SJSA1 (cell line): Measurements from ENCODE around the gene KLHL28. TPM values are rescaled to one million over a fixed set of nuclear protein-coding genes. Genes with fewer than 3 reads are reported as not detected.

Experiments
- DNase-seq, 2 experiments: peaks; one replicate each; pipeline ENCODE4 v3.0.0-alpha.2; 2015 to 2020; ENCODE audit warnings: low spot score in 2 of 2, low read depth in 1 of 2
- H3K27ac ChIP-seq: fragments of 250-450 bp; sonication (Bioruptor Pico); 2 replicates; pipeline ENCODE4 v1.5.1; 2020; ENCODE audit warnings: mild to moderate bottlenecking, moderate library complexity
- H3K27me3 ChIP-seq: fragments of 250-450 bp; sonication (Bioruptor Pico); replicated peaks from 2 replicates; pipeline ENCODE4 v1.5.1; 2020; ENCODE audit warnings: mild to moderate bottlenecking, moderate library complexity
- H3K36me3 ChIP-seq: fragments of 250-450 bp; sonication (Bioruptor Pico); 2 replicates; pipeline ENCODE4 v1.5.1; 2020; ENCODE audit warnings: mild to moderate bottlenecking
- H3K4me1 ChIP-seq: fragments of 250-450 bp; sonication (Bioruptor Pico); replicated peaks from 2 replicates; pipeline ENCODE4 v1.6.1; 2021; ENCODE audit warnings: mild to moderate bottlenecking
- H3K4me3 ChIP-seq: fragments of 250-450 bp; sonication (Bioruptor Pico); 2 replicates; pipeline ENCODE4 v1.5.1; 2020; ENCODE audit warnings: mild to moderate bottlenecking
- H3K9me3 ChIP-seq: fragments of 250-450 bp; sonication (Bioruptor Pico); replicated peaks from 2 replicates; pipeline ENCODE4 v1.5.1; 2020; ENCODE audit warnings: mild to moderate bottlenecking
- total RNA-seq: library from RNA; depleted of rRNA; stranded (reverse); fragments of >200 nt; shearing (Covaris generic); gene quantifications from 2 replicates; pipeline ENCODE4 v1.2.3, GENCODE V29; 2014

The KLHL28 gene
- total RNA-seq, 1 experiment from 2014 or later: 5.0 TPM

DNA sequence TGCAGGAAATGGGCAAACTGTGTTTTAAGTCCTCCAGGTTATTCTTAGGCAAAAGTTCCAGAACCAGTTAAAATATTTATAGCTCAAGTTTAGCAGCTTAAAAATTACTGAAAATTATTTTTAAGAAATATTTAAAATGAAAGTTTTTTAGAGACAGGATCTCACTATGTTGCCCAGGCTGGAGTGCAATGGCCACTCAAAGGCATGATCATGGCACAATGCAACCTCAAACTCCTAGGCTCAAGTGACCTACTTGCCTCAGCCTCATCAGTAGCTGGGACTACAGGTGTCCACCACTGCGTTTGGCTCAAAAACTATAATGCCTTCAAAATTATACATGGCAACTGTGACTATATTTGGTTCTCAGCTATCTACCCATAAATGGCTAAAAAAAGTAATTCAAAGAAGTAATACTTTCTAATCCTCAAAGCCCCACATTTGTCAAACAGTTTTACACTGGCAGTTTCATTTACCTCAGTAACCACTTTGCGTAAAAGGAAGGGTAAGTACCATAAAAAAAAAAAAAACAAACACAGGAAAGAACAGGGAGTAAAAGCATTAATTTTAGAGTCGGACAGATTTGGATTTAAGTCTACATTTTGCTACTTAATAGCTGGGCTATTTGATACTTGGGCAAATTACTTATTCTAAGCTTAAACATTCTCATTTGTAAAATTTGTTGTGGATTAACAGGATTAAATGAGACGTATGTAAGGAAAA lies 9.2 kb downstream of the KLHL28 start:
- H3K27ac ChIP-seq: no peak overlapping the region
- H3K9me3 ChIP-seq: no peaks in the 10 kb centered on the region; the same call in 1 of the 2 replicates

DNA sequence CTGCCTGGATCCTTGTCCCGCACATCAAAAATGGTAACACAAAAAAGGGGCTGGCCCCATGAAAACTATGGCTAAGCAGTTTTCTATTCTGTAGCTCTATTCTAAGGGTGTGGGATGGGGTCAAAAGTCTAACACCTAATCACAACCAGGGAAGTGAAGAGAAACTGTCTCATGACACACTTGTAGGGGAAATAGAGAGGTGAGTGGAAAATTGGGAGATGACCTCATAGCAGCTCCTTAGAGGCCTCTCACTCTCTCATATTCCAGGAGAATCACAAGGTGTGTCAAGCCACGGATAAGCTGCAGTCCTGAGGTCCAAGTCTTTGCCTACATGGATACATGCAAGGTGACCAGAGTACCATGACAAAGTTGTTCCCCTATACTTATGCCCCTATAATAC lies 10.7 kb downstream of the KLHL28 start:
- Histone ChIP-seq H3K9me3 (no peaks in the 10 kb centered on the region; the same call in 1 of the 2 replicates), H3K36me3 (no peaks in the 10 kb centered on the region), H3K27me3 (no peaks in the 10 kb centered on the region), H3K27ac (no peak overlapping the region), H3K4me3 (no peak overlapping the region), H3K4me1 (no peaks in the 10 kb centered on the region)
- DNase-seq: no peak

More for the DNA sequence above, 9.2 kb downstream of the KLHL28 start:
- Histone ChIP-seq H3K36me3 (no peaks in the 10 kb centered on the region), H3K4me1 (no peaks in the 10 kb centered on the region), H3K4me3 (no peak overlapping the region), H3K27me3 (no peaks in the 10 kb centered on the region)
- no peak for DNase-seq

DNA sequence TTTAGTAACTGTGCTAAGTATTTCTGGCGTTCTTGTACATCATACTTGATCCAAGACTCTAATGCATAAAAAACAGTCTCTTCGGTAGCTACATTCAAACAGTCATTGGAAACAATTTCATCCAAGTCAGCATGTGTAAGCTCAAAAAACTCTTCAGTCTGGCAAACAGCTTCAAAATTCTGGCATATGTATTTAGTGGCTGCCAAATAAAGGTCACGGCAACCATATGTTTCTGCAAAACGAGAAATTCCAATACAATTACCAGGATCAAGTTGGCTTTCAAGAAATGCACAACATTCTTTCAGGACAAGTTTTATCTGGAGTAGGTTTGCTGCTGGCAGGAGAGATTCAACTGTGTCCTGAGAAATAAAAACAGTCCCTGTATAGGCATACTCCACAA lies 16.5 kb downstream of the KLHL28 start:
- Histone ChIP-seq H3K4me1 (no peaks in the 10 kb centered on the region), H3K36me3 (peaks cover 10% of the 10 kb centered on the region), H3K27ac (no peak overlapping the region), H3K9me3 (no peaks in the 10 kb centered on the region; the same call in 1 of the 2 replicates), H3K27me3 (no peaks in the 10 kb centered on the region), H3K4me3 (no peak overlapping the region)
- no peak for DNase-seq

DNA sequence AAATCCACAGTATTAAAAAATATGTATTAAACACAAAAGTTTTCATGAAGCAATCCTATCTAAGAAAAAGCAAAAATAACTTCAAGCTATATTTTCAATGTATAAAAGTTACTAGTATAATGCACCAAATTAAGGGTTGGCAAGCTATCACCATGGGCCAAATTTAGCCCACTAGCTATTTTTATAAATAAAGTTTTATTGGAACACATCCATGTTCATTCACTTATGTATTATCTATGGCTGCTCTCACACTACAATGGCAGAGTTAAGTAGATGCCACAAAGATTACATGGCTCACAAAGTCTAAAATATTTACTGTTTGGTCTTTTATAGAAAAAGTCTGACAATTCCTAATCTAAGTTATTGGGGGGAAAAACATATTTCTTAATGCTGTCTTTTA lies 17.6 kb downstream of the KLHL28 start:
- Histone ChIP-seq H3K27ac (no peak overlapping the region), H3K27me3 (no peaks in the 10 kb centered on the region), H3K9me3 (no peaks in the 10 kb centered on the region; the same call in 1 of the 2 replicates), H3K36me3 (peaks cover 14% of the 10 kb centered on the region), H3K4me3 (no peak overlapping the region), H3K4me1 (no peaks in the 10 kb centered on the region)
- no peak for DNase-seq

DNA sequence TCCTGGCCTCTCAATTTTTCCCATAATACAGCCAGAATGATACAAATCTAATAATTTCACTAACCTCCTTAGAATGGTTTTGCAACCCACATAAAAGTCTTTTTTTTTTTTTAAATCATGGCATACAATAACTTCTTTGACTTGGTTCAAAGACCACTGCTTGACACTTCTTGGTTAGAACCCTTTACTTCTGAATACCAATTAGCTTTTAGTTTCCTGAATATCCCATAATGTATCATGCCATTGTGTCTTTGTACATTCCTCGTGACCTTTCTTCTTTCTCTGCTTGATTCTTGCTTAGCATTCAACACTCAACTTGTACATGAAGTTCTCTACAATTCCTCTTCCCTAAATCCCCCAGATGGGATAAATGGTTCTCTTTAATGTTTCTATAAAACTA lies 19.3 kb downstream of the KLHL28 start:
- Histone ChIP-seq H3K27me3 (no peaks in the 10 kb centered on the region), H3K9me3 (no peaks in the 10 kb centered on the region; the same call in 1 of the 2 replicates), H3K4me1 (no peaks in the 10 kb centered on the region), H3K36me3 (peaks cover 14% of the 10 kb centered on the region), H3K27ac (no peak overlapping the region), H3K4me3 (no peak overlapping the region)
- no peak for DNase-seq

DNA sequence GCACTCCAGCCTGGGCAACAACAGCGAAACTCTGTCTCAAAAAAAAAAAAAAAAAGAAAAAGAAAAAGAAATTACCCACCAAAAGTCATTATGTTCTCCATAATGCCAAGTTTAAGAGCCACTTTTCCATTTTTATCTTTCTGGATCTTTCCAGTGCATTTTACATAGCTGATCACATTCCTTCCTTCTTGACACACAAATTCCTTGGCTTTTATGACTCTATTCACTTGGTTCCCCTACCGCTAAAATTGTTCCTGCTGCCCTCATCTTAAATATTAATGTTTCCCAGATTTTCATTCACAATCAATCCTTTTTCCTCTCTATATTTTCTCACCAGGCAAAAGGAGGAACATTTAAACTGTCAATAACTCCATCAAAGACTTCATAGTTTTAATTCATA lies 20.2 kb downstream of the KLHL28 start:
- Histone ChIP-seq H3K4me1 (no peaks in the 10 kb centered on the region), H3K4me3 (no peak overlapping the region), H3K27ac (no peak overlapping the region), H3K27me3 (no peaks in the 10 kb centered on the region), H3K36me3 (peaks cover 14% of the 10 kb centered on the region), H3K9me3 (no peaks in the 10 kb centered on the region)
- no peak for DNase-seq

DNA sequence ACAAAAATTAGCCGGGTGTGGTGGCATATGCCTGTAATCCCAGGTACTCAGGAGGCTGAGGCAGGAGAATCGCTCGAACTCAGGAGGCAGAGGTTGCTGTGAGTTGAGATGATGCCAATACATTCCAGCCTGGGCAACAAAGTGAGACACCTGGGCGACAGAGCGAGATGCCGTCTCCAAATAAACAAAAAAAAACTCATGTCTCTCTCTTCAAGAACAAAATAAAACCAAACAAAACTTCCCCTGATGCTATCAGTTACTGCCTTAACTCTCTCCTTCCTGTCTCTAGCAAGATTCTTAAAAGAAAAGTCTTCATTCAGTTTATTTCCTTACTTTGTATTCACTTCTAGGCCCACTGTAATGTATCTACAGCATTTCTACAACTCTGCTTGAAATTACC lies 20.8 kb downstream of the KLHL28 start:
- Histone ChIP-seq H3K9me3 (no peaks in the 10 kb centered on the region), H3K27me3 (no peaks in the 10 kb centered on the region), H3K27ac (no peak overlapping the region), H3K4me1 (no peaks in the 10 kb centered on the region), H3K4me3 (no peak overlapping the region), H3K36me3 (peaks cover 14% of the 10 kb centered on the region)
- DNase-seq: no peak

DNA sequence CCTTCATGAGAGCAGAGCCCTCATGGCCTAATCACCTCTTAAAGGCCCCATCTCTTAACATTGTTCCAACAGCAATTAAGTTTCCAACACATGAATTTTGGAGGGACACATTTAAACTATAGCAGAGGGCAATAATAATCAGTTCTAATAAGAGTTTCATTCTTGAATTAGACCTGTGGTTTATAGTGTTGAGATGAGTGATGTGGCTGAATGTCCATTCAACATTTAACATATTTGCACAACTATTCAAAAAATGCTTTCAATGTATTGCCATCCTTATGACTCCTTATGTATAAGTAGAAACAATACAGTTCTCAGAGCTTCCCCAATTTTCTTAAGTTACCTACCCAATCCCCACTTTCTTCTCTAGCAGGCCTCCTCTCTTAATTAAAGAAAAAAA lies 21.5 kb downstream of the KLHL28 start:
- no peak overlapping the region for H3K4me3 ChIP-seq
- H3K27ac ChIP-seq: no peak overlapping the region
- no peaks in the 10 kb centered on the region for H3K27me3 ChIP-seq
- H3K36me3 ChIP-seq: peaks cover 13% of the 10 kb centered on the region
- DNase-seq: no peak
- no peaks in the 10 kb centered on the region for H3K9me3 ChIP-seq
- no peaks in the 10 kb centered on the region for H3K4me1 ChIP-seq

DNA sequence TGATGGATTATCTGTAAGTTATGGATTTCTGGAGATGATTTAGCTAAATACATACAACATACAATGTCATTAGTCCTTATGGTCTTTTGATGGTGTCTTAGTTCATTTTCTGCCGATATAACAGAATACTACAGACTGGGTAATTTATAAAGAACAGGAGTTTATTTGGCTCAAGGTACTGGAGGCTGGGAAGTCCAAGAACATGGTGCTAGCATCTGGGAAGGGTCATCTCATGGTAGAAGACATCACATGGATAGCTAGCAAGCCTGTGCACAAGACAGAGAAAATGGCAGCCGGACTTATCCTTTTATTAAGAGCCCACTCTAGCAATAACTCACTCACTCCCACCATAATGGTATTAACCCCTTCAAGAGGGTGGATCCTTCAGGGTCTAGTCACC lies 24.2 kb downstream of the KLHL28 start:
- no peak overlapping the region for H3K27ac ChIP-seq
- no peaks in the 10 kb centered on the region for H3K4me1 ChIP-seq
- H3K36me3 ChIP-seq: 0 out of 2 replicates have a peak, but pooled peaks cover 5% of the 10 kb centered on the region
- no peak overlapping the region for H3K4me3 ChIP-seq
- no peaks in the 10 kb centered on the region for H3K27me3 ChIP-seq
- no peaks in the 10 kb centered on the region for H3K9me3 ChIP-seq
- no peak for DNase-seq

DNA sequence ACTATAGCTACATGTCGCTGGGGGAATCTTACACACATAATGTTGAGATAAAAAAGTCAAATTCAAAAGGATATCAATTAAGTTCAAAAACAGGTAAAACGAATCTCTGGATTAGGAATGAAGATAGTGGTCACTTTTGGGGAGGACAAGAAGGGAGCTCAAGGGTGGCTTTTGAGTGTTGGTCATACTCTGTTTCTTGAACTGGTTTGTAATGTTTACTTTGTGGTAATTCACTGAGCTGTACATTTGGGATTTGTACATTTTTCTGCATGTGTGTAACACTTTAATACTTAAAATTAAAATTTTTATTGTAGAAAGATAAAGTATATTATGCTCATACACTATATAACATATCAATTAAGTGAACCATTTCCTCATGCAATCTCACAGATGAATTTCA lies 26.6 kb downstream of the KLHL28 start:
- no peak overlapping the region for H3K4me3 ChIP-seq
- H3K27me3 ChIP-seq: no peaks in the 10 kb centered on the region
- H3K36me3 ChIP-seq: 0 out of 2 replicates have a peak, but pooled peaks cover 3% of the 10 kb centered on the region
- H3K9me3 ChIP-seq: no peaks in the 10 kb centered on the region
- DNase-seq: no peak
- H3K4me1 ChIP-seq: no peaks in the 10 kb centered on the region
- no peak overlapping the region for H3K27ac ChIP-seq

DNA sequence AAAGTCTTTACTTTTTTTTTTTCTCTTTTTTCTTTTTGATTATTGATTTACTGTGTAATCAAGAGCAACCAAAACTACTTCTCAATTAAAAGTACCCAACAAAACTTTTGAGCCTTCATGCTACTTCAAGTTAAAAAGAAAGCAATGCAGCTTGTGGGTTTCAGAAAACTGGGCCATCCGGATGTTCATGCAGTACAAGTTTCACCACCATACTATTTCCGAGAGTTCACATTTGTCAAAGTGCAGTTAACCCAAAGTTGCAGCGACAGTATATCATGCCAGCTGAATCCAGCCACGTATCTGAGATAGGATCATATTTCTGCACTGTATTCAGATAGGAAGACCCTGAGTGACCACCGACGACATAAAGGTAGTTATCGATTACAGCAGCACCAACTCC lies 33.0 kb downstream of the KLHL28 start:
- no peaks in the 10 kb centered on the region for H3K4me1 ChIP-seq
- H3K9me3 ChIP-seq: no peaks in the 10 kb centered on the region
- H3K27me3 ChIP-seq: no peaks in the 10 kb centered on the region
- DNase-seq: no peak
- H3K27ac ChIP-seq: no peak overlapping the region
- no peak overlapping the region for H3K4me3 ChIP-seq
- no peaks in the 10 kb centered on the region for H3K36me3 ChIP-seq

DNA sequence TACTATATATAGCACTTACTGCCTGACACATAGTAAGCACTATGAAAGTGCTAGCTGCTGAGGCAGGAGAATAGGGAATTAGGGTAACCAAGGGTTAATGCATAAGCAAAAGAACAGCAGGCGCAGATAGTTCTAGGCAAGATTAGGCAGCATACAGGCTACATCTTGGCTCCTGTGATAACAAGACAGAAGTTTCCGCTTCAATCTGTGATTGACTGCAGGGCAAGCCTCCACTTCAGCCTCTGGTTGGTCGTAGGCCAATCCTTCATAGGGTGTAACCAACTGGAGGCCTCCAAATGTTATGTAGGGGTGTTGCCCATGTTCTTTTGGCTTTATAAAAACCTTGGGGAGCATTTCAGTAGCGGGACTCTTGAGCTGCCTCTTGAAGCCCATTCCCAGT lies 46.9 kb downstream of the KLHL28 start:
- Histone ChIP-seq H3K9me3 (peaks cover 3% of the 10 kb centered on the region; the same call in 1 of the 2 replicates), H3K27me3 (peaks cover 12% of the 10 kb centered on the region), H3K27ac (no peak overlapping the region), H3K4me3 (no peak overlapping the region), H3K4me1 (no peaks in the 10 kb centered on the region), H3K36me3 (no peaks in the 10 kb centered on the region)
- DNase-seq: no peak

DNA sequence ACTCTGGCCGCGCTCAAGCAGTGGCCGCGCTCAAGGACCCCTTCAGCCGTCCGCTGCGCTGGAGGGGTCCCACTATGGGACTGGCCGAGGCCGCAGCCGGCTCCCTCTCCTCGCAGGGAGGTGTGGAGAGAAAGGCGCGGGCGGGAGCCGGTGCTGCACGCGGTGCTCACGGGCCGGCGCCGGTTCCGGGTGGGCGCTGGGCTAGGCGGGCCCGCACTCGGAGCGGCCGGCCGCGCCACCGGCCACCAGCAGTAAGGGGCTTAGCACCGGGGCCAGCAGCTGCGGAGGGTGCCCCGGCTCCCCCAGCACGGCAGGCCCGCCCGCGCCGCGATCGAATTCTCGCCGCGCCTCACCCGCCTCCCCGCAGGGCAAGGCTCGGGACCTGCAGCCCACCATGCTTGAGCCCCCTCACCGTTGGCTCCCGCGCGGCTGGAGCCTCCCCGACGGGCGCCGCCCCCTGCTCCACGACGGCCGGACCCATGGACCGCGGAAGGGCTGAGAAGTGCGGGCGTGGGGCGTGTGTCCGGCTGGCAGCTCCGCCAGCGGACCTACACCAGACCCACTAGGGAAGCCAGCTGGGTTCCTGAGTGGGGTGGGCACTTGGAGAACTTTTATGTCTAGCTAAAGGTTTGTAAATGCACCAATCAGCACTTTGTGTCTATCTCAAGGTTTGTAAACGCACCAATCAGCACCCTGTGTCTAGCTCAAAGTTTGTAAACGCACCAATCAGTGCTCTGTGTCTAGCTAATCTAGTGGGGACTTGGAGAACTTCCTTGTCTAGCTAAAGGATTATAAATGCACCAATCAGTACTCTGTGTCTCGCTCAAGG lies 49.5 kb downstream of the KLHL28 start:
- no peaks in the 10 kb centered on the region for H3K36me3 ChIP-seq
- peaks cover 12% of the 10 kb centered on the region for H3K27me3 ChIP-seq
- peaks cover 3% of the 10 kb centered on the region; the same call in 1 of the 2 replicates for H3K9me3 ChIP-seq
- no peaks in the 10 kb centered on the region for H3K4me1 ChIP-seq
- no peak for DNase-seq
- H3K27ac ChIP-seq: no peak overlapping the region
- no peak overlapping the region for H3K4me3 ChIP-seq

DNA sequence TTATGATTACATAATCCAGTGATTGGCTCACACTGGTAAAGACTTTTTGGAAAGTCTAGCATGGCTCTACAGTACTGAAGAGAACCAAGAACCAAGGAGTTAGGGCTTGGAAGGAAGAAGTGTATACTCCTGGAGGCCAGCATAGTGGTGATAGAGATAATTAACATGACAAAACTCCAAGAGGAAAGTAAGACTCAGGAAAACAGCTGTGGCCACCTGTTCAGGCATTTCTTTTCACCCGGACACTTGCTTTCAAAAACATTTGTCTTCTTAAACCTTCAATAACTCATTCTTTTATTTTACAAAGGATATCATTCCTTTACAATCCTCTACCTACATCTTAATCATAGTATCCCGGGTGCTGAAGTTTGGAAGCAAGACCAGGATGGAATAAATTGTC lies 50.9 kb downstream of the KLHL28 start:
- no peaks in the 10 kb centered on the region for H3K4me1 ChIP-seq
- no peak overlapping the region for H3K27ac ChIP-seq
- DNase-seq: no peak
- H3K27me3 ChIP-seq: peaks cover 12% of the 10 kb centered on the region
- H3K4me3 ChIP-seq: no peak overlapping the region
- H3K36me3 ChIP-seq: no peaks in the 10 kb centered on the region
- H3K9me3 ChIP-seq: peaks cover 3% of the 10 kb centered on the region; the same call in 1 of the 2 replicates
